ENCODE data around the gene LAMC1.

The LAMC1 gene

DNA sequence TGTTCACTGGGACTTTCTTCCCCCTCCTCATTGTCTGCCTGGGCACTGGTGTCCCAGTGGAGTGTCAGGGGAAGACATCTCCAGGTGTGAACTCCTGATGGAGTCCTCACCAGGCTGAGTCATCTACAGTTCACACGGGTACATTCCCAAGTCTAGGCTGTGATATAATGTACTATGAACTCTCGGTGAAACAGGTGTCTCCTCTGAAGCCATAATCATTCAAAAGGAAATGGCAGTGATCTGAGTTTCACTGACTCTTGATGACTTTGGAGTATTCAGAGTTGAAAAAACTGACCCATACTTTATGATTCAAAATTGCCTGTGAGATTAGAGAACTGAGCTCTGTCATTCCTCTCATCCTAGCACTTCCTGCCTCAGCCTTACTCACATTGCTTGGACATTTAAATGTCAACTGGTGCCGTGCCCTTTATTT lies 171.9 kb downstream of the LAMC1 start:
- no peak overlapping the region for H3K27ac ChIP-seq (ENCODE audit: insufficient read depth in 1 of 2, low read depth in 1 of 2, low read length in 2 of 2, poor library complexity in 1 of 2, severe bottlenecking in 2 of 2)
- ChIA-PET POLR2A (no interaction called here), CTCF (no interaction called here)
- no peak overlapping the region for H3K4me3 ChIP-seq (ENCODE audit: control insufficient read depth in 1 of 7, extremely low read depth in 1 of 7, insufficient read depth in 4 of 7, low read depth in 2 of 7, low read length in 6 of 7)
- WGBS (ENCODE audit: insufficient coverage) = 89% methylated on average over 1 of the region's 3 CpGs
- no peak for DNase-seq
- peaks cover 0 to 6% (median 0%) of the 10 kb centered on the region in 5 experiments for H3K27me3 ChIP-seq (replicated peaks in 2 of 5; ENCODE audit: control insufficient read depth in 4 of 5, insufficient read depth in 5 of 5, low read length in 4 of 5)
- H3K4me1 ChIP-seq (ENCODE audit: control extremely low read depth in 1 of 4, control insufficient read depth in 4 of 4, insufficient read depth in 4 of 4, low read length in 3 of 4) = peaks cover 0 to 11% (median 6%) of the 10 kb centered on the region in 4 experiments
- H3K36me3 ChIP-seq (ENCODE audit: control insufficient read depth in 4 of 4, insufficient read depth in 4 of 4, low read length in 3 of 4) = no peaks in the 10 kb centered on the region
- no peaks in the 10 kb centered on the region for H3K9me3 ChIP-seq (ENCODE audit: control extremely low read depth in 1 of 5, control insufficient read depth in 4 of 5, insufficient read depth in 2 of 5, low read depth in 1 of 5, low read length in 4 of 5)
